ENCODE data around the gene NSD2.

Gene NSD2

GRCh38 chr4:1973218-1973617 is 102.0 kb downstream of the NSD2 start:
- DNase-seq, result no peak

- no peak for DNase-seq
These were observed 102.5 kb downstream of the NSD2 start for GRCh38 chr4:1973661-1974060.

GRCh38 chr4:1974840-1975239 is 103.6 kb downstream of the NSD2 start:
- no peak for DNase-seq

- DNase-seq, result no peak
These were observed 104.2 kb downstream of the NSD2 start for GRCh38 chr4:1975391-1975801.

GRCh38 chr4:1975880-1976279 is 104.7 kb downstream of the NSD2 start:
- DNase-seq, result no peak

GRCh38 chr4:1976416-1977352 is 105.5 kb downstream of the NSD2 start:
- DNase-seq, result no peak

- DNase-seq, result no peak
These were observed 107.0 kb downstream of the NSD2 start for GRCh38 chr4:1978226-1978625.

GRCh38 chr4:1978741-1979476 is 107.7 kb downstream of the NSD2 start:
- DNase-seq, result no peak

GRCh38 chr4:1979477-1980196 is 108.4 kb downstream of the NSD2 start:
- no peak for DNase-seq

- DNase-seq, result no peak
These were observed 109.4 kb downstream of the NSD2 start for GRCh38 chr4:1980561-1981041.

- DNase-seq, result no peak
These were observed 110.3 kb downstream of the NSD2 start for GRCh38 chr4:1981251-1982058.

GRCh38 chr4:1982124-1983052 is 111.2 kb downstream of the NSD2 start:
- no peak for DNase-seq

- DNase-seq, result no peak
These were observed 112.1 kb downstream of the NSD2 start for GRCh38 chr4:1983053-1983845.

- DNase-seq, result no peak
These were observed 112.7 kb downstream of the NSD2 start for GRCh38 chr4:1983846-1984405.

- no peak for DNase-seq
These were observed 113.4 kb downstream of the NSD2 start for GRCh38 chr4:1984406-1985191.

- DNase-seq, result no peak
These were observed 114.1 kb downstream of the NSD2 start for GRCh38 chr4:1985294-1985693.

GRCh38 chr4:1985780-1986577 is 114.8 kb downstream of the NSD2 start:
- DNase-seq, result no peak

- no peak for DNase-seq
These were observed 115.5 kb downstream of the NSD2 start for GRCh38 chr4:1986578-1987210.

Measured in NCI-H345 (cell line).